GM12878 (cell line): ENCODE measurements around the gene ALB. TPM values are rescaled to one million over a fixed set of nuclear protein-coding genes. Genes with fewer than 3 reads are reported as not detected.
A peak's percentile ranks its signal among the peaks of the same experiment; 100 is the strongest.

Experiments used
- ATAC-seq: fragments of 200-7000 bp; cut with Tn5 transposase; 3 replicates; pipeline ENCODE4 v1.9.1; 2020; ENCODE audit warnings: mild to moderate bottlenecking, moderate library complexity
- BruUV-seq: library from RNA; stranded (reverse); fragments of 400-500 nt; replicated peaks from 2 replicates; lab custom pipeline; 2021; lab: Mats Ljungman, UMichigan
- CTCF ChIA-PET: fragments of 300-600 bp; sonication (Branson Sonifier 250); formaldehyde crosslinking; extraction: SDS; loops from one replicate; lab custom pipeline; 2021; ENCODE audit warnings: inconsistent platforms; lab: Yijun Ruan, JAX
- POLR2A ChIA-PET: fragments of 350-600 bp; formaldehyde crosslinking; extraction: SDS; loops from one replicate; lab custom pipeline; 2021; ENCODE audit warnings: inconsistent platforms; lab: Charles Lee
- RAD21 ChIA-PET: fragments of 300-600 bp; sonication (Branson Sonifier 250); formaldehyde crosslinking; loops from one replicate; lab custom pipeline; 2023; ENCODE audit warnings: antibody characterized with exemption; ENCODE audit not compliant: unreplicated experiment; lab: Charles Lee
- SMC1A ChIA-PET: fragments of 300-600 bp; sonication (Branson Sonifier 250); formaldehyde crosslinking; loops from one replicate; lab custom pipeline; 2023; ENCODE audit not compliant: unreplicated experiment, uncharacterized antibody; lab: Charles Lee
- DNase-seq: peaks from one replicate; pipeline ENCODE4 v3.0.0-alpha.2; 2011; ENCODE audit warnings: low read depth, low spot score
- FAIRE-seq: peaks from 3 replicates; lab custom pipeline; 2011; peaks lifted over from hg19 to GRCh38; lab: Jason Lieb, UNC
- H2AFZ ChIP-seq: 2 replicates; pipeline ENCODE4 v1.6.0; 2011; ENCODE audit warnings: low read depth, low read length, control low read depth; ENCODE audit not compliant: control insufficient read depth
- H3K27ac ChIP-seq: 2 replicates; pipeline ENCODE4 v1.5.1; 2011; ENCODE audit warnings: control low read depth; ENCODE audit not compliant: control insufficient read depth, insufficient read depth
- H3K27me3 ChIP-seq, 2 experiments: replicated peaks in 1 of 2; 2 replicates each; pipeline versions ENCODE4 v1.6.0 to v1.6.1; 2011; ENCODE audit warnings: low read length in 1 of 2; ENCODE audit not compliant: control insufficient read depth in 2 of 2, insufficient read depth in 2 of 2
- H3K36me3 ChIP-seq, 2 experiments: 2 replicates each; pipeline ENCODE4 v1.5.1; 2011; ENCODE audit warnings: low read length in 1 of 2; ENCODE audit not compliant: control insufficient read depth in 2 of 2, insufficient read depth in 2 of 2
- H3K4me1 ChIP-seq: 2 replicates; pipeline ENCODE4 v1.6.1; 2011; ENCODE audit warnings: mild to moderate bottlenecking, low read length, moderate library complexity, mixed read lengths; ENCODE audit not compliant: control insufficient read depth, insufficient read depth
- H3K4me2 ChIP-seq: 2 replicates; pipeline ENCODE4 v1.6.0; 2011; ENCODE audit warnings: control low read depth; ENCODE audit not compliant: control insufficient read depth, insufficient read depth
- H3K4me3 ChIP-seq: fragments of 200-600 bp; sonication (generic); 2 replicates; pipeline ENCODE4 v1.5.1; 2016
- H3K79me2 ChIP-seq: 2 replicates; pipeline ENCODE4 v1.6.0; 2011; ENCODE audit warnings: low read length; ENCODE audit not compliant: control insufficient read depth, insufficient read depth
- H3K9ac ChIP-seq: 2 replicates; pipeline ENCODE4 v1.8.0; 2011; ENCODE audit warnings: low read length, control low read depth, mixed read lengths; ENCODE audit not compliant: control insufficient read depth, insufficient read depth
- H3K9me3 ChIP-seq: replicated peaks from 3 replicates; pipeline ENCODE4 v1.5.1; 2011; ENCODE audit warnings: mild to moderate bottlenecking, low read length; ENCODE audit not compliant: control insufficient read depth, insufficient read depth
- H4K20me1 ChIP-seq: 2 replicates; pipeline ENCODE4 v1.6.0; 2011; ENCODE audit not compliant: control insufficient read depth, insufficient read depth
- BMI1 ChIP-seq: fragments of 450-650 bp; IDR thresholded peaks from 2 replicates; pipeline ENCODE4 v1.6.1; 2016; ENCODE audit warnings: mild to moderate bottlenecking, moderate library complexity, borderline replicate concordance
- CTCF ChIP-seq, 3 experiments: IDR thresholded peaks in 2 of 3; conservative IDR thresholded peaks in 1 of 3; 2 replicates each; pipeline ENCODE4 v1.5.1; 2011; ENCODE audit warnings: low read depth in 3 of 3, low read length in 3 of 3, mild to moderate bottlenecking in 3 of 3, control low read depth in 2 of 3, moderate library complexity in 2 of 3, inconsistent platforms in 1 of 3, mixed read lengths in 1 of 3; ENCODE audit not compliant: control insufficient read depth in 2 of 3, insufficient read depth in 1 of 3; ENCODE audit errors: extremely low read depth in 1 of 3
- FOS ChIP-seq: IDR thresholded peaks from 3 replicates; pipeline ENCODE4 v1.6.1; 2011; ENCODE audit warnings: borderline replicate concordance; ENCODE audit not compliant: insufficient read length; ENCODE audit errors: extremely low read depth
- MYC ChIP-seq: IDR thresholded peaks from 2 replicates; pipeline ENCODE4 v1.6.1; 2011; ENCODE audit warnings: mild to moderate bottlenecking, low read length, moderate library complexity, inconsistent platforms; ENCODE audit not compliant: insufficient read depth, insufficient replicate concordance, insufficient read length, severe bottlenecking
- RAD21 ChIP-seq: IDR thresholded peaks from 2 replicates; pipeline ENCODE4 v1.6.1; 2011; ENCODE audit warnings: mild to moderate bottlenecking, low read depth, low read length, moderate library complexity; ENCODE audit not compliant: insufficient read depth
- SMARCA5 ChIP-seq: fragments of 450-650 bp; IDR thresholded peaks from 2 replicates; pipeline ENCODE4 v1.6.1; 2017; ENCODE audit warnings: mild to moderate bottlenecking
- SMC3 ChIP-seq: IDR thresholded peaks from 2 replicates; pipeline ENCODE4 v1.6.1; 2011; ENCODE audit warnings: low read length, improper control_type of control experiment, borderline replicate concordance
- SUZ12 ChIP-seq: fragments of 200-600 bp; sonication (generic); IDR thresholded peaks from one replicate; pipeline ENCODE4 v1.6.1; 2018; ENCODE audit warnings: antibody characterized with exemption, mild to moderate bottlenecking; ENCODE audit not compliant: unreplicated experiment
- ZSCAN29 ChIP-seq: fragments of 450-650 bp; IDR thresholded peaks from 2 replicates; pipeline ENCODE4 v1.6.1; 2017; ENCODE audit warnings: mild to moderate bottlenecking, moderate library complexity
- WGBS: methylation state at CpG from one replicate; pipeline ENCODE4 v1.1.6; 2016; ENCODE audit warnings: low lambda C conversion rate; ENCODE audit not compliant: insufficient replicate concordance, insufficient coverage; ENCODE audit errors: missing lambda C conversion rate; 5-methylcytosine and 5-hydroxymethylcytosine counted together
- in situ Hi-C: fragments of 300-500 bp; cut with MboI; formaldehyde crosslinking; loops from 9 replicates; pipeline ENCODE4 v1.14.3; 2018; ENCODE audit warnings: mixed read lengths
- intact Hi-C: fragments of 100-400 bp; cut with micrococcal nuclease; formaldehyde crosslinking; loops from one replicate; pipeline ENCODE4 v1.14.2; 2022; ENCODE audit not compliant: unreplicated experiment
- polyA plus RNA-seq, 11 experiments: library from polyadenylated mRNA; depleted of rRNA in 4 of 11; unstranded in 6 of 11; stranded (reverse) in 5 of 11; fragments of >200 nt; fragmentation: Nextera tagmentation in 4 of 11; fragmentation: Illumina TruSeq in 1 of 11; extraction: Ambion mirVana in 4 of 11; extraction: Trizol in 1 of 11; gene quantifications; 1 replicate in 1 of 11; 2 replicates in 10 of 11; pipeline versions ENCODE4 v1.2.1 to v1.2.3, GENCODE V29; 2011 to 2016; ENCODE audit warnings: inconsistent platforms in 2 of 11, missing spikeins in 2 of 11, low read depth in 1 of 11
- total RNA-seq, 4 experiments: library from RNA; depleted of rRNA in 3 of 4; stranded (reverse); fragments of >200 nt in 3 of 4; fragmentation: Illumina TruSeq in 1 of 4; extraction: Trizol in 1 of 4; gene quantifications; 2 replicates each; pipeline versions ENCODE4 v1.2.1 to v1.2.3, GENCODE V29; 2013 to 2021

The ALB gene
- total and polyA plus RNA-seq, 10 of the 15 experiments (the other 5 are each of a cell fraction or from before 2014, with no cell fraction given): 0.05 to 29.0 TPM; not detected in 8

- Histone ChIP-seq H2AFZ (no peak overlapping the region), H3K79me2 (no peaks in the 10 kb centered on the region), H4K20me1 (no peaks in the 10 kb centered on the region), H3K27me3 (no peaks in the 10 kb centered on the region; a peak in 1 of 4 replicates), H3K36me3 (no peaks in the 10 kb centered on the region), H3K4me2 (no peak overlapping the region), H3K4me3 (no peak overlapping the region), H3K27ac (no peak overlapping the region), H3K4me1 (no peaks in the 10 kb centered on the region), H3K9me3 (no peaks in the 10 kb centered on the region), H3K9ac (no peak overlapping the region)
- ChIA-PET RAD21 (interaction anchor here (0.9 to 1.9 kb wide), 7 partner anchors 10 to 424 kb away, joined by 3 to 16 read pairs (median 4); no protein-coding TSS in a partner anchor), POLR2A (no interaction called here), CTCF (interaction anchor here (0.7 to 5.7 kb wide), 49 partner anchors 8 to 688 kb away, joined by 3 to 53 read pairs (median 4); partner anchors contain the start of gene ANKRD17), SMC1A (interaction anchor here (0.6 to 3.3 kb wide), 21 partner anchors 14 to 1067 kb away, joined by 3 to 28 read pairs (median 4); no protein-coding TSS in a partner anchor)
- DNase-seq: no peak
- TF ChIP-seq MYC (no peak), FOS (no peak), SMARCA5 (peak; percentile 49; the same call in 1 of the 2 replicates), CTCF (IDR thresholded peaks at IDR 0.05 in 2 of 3, conservative IDR thresholded peaks at IDR 0.05 in 1 of 3; ENCODE audit: control insufficient read depth in 2 of 3, extremely low read depth in 1 of 3, insufficient read depth in 1 of 3, low read depth in 3 of 3, low read length in 3 of 3) (peak; percentile 74 to 86 (median 85)), BMI1 (no peak), RAD21 (peak; percentile 70), SMC3 (peak; percentile 61; the same call in 1 of the 2 replicates), SUZ12 (no peak), ZSCAN29 (no peak)
- in situ Hi-C loops: loop anchor here (10.0 kb wide), 1 partner anchor 208 kb away; no protein-coding TSS in a partner anchor
- 0% methylated on average over 4 of the region's 4 CpGs for WGBS
- no TSS peak for BruUV-seq
- peak; percentile 97 for ATAC-seq
- intact Hi-C loops: loop anchor here (1.0 to 5.0 kb wide), 3 partner anchors 105 to 206 kb away; no protein-coding TSS in a partner anchor
- peak; percentile 96 for FAIRE-seq
Measured at GRCh38 chr4:73446336-73446938, 42.4 kb downstream of the ALB start.
